ENCODE data around the gene CATSPER3. TPM values are rescaled to one million over a fixed set of nuclear protein-coding genes. Genes with fewer than 3 reads are reported as not detected.

CATSPER3 gene
- polyA plus RNA-seq, 3 donors: 0.15 to 0.60 (median 0.52) TPM

GRCh38 chr5:134992148-134992547 lies 24.4 kb downstream of the CATSPER3 start:
- H3K27me3 ChIP-seq (ENCODE audit: control insufficient read depth in 2 of 2, insufficient read depth in 2 of 2, low read length in 2 of 2): no peaks in the 10 kb centered on the region
- no peak overlapping the region for H3K27ac Mint-ChIP-seq
- H3K36me3 ChIP-seq (replicated peaks in 1 of 2; ENCODE audit: control insufficient read depth in 1 of 2, insufficient read depth in 2 of 2, low read length in 2 of 2): no peaks in the 10 kb centered on the region
- peaks cover 0 to 1% (median 1%) of the 10 kb centered on the region in 3 donors for H3K27me3 Mint-ChIP-seq (ENCODE audit: low read depth in 3 of 3)
- no peaks in the 10 kb centered on the region for H3K36me3 Mint-ChIP-seq
- no peak overlapping the region for H3K4me2 ChIP-seq (replicated peaks; ENCODE audit: extremely low read depth, low read length, poor library complexity, severe bottlenecking)
- intact Hi-C loops (cut with micrococcal nuclease): no loop called here
- peaks cover 7% of the 10 kb centered on the region for H3K4me1 Mint-ChIP-seq
- no peaks in the 10 kb centered on the region for H3K4me1 ChIP-seq (ENCODE audit: control insufficient read depth in 1 of 2, insufficient read depth in 2 of 2, low read length in 2 of 2)
- WGBS (ENCODE audit: insufficient coverage): no CpG with 5 or more reads among the region's 5 CpGs
- no peak overlapping the region for H3K27ac ChIP-seq (ENCODE audit: low read depth in 1 of 2, low read length in 2 of 2)
- no peaks in the 10 kb centered on the region for H3K9me3 ChIP-seq (replicated peaks in 1 of 2; ENCODE audit: control insufficient read depth in 1 of 2, insufficient read depth in 1 of 2, low read length in 2 of 2)
- no peaks in the 10 kb centered on the region for H3K79me2 ChIP-seq (ENCODE audit: insufficient read depth, low read length)
- H4K20me1 ChIP-seq (ENCODE audit: insufficient read depth, low read length): no peaks in the 10 kb centered on the region
- peaks cover 0 to 5% (median 2%) of the 10 kb centered on the region in 7 donors for H3K9me3 Mint-ChIP-seq
- no peak overlapping the region for H3K4me3 ChIP-seq (replicated peaks in 1 of 3; ENCODE audit: low read depth in 2 of 3, low read length in 3 of 3)
- H3K9ac ChIP-seq (ENCODE audit: insufficient read depth, low read length, poor library complexity, severe bottlenecking): no peak overlapping the region
- no peak for DNase-seq
- H3K4me3 Mint-ChIP-seq: no peak overlapping the region
- H2AFZ ChIP-seq (ENCODE audit: insufficient read depth, low read depth, low read length, poor library complexity, severe bottlenecking): no peak overlapping the region
- no peak for TF ChIP-seq CTCF (IDR thresholded peaks at IDR 0.05)

DNA sequence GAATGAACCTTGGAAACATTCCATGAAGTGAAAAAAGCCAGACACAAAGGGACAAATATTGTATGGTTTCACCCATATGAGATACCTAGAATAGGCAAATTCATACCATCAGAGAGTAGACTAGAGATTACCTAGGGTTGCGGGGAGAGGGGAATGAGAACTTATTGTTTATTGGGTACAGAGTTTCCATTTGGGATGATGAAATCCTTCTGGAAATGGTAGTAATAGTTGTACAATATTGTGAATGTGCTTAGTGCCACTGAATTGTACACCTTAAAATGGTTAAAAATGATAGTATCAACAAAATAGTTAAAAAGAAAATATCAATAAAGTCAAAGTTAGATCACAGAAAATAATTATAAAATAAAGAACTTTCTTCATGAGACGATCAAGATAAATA lies 25.5 kb downstream of the CATSPER3 start:
- no peak overlapping the region for H3K4me2 ChIP-seq (replicated peaks; ENCODE audit: extremely low read depth, low read length, poor library complexity, severe bottlenecking)
- intact Hi-C loops (cut with micrococcal nuclease): no loop called here

More for the DNA sequence above, 25.5 kb downstream of the CATSPER3 start:
- Mint-ChIP-seq H3K4me3 (no peak overlapping the region), H3K36me3 (no peaks in the 10 kb centered on the region), H3K4me1 (peaks cover 7% of the 10 kb centered on the region), H3K27ac (no peak overlapping the region), H3K9me3 (peaks cover 0 to 9% (median 3%) of the 10 kb centered on the region in 7 donors), H3K27me3 (ENCODE audit: low read depth in 3 of 3) (peaks cover 0 to 1% (median 0%) of the 10 kb centered on the region in 3 donors)
- Histone ChIP-seq H3K27me3 (ENCODE audit: control insufficient read depth in 2 of 2, insufficient read depth in 2 of 2, low read length in 2 of 2) (no peaks in the 10 kb centered on the region), H2AFZ (ENCODE audit: insufficient read depth, low read depth, low read length, poor library complexity, severe bottlenecking) (no peak overlapping the region), H3K36me3 (replicated peaks in 1 of 2; ENCODE audit: control insufficient read depth in 1 of 2, insufficient read depth in 2 of 2, low read length in 2 of 2) (no peaks in the 10 kb centered on the region), H3K27ac (ENCODE audit: low read depth in 1 of 2, low read length in 2 of 2) (no peak overlapping the region), H3K4me3 (replicated peaks in 1 of 3; ENCODE audit: low read depth in 2 of 3, low read length in 3 of 3) (no peak overlapping the region), H3K4me1 (ENCODE audit: control insufficient read depth in 1 of 2, insufficient read depth in 2 of 2, low read length in 2 of 2) (no peaks in the 10 kb centered on the region), H3K9me3 (replicated peaks in 1 of 2; ENCODE audit: control insufficient read depth in 1 of 2, insufficient read depth in 1 of 2, low read length in 2 of 2) (no peaks in the 10 kb centered on the region), H4K20me1 (ENCODE audit: insufficient read depth, low read length) (no peaks in the 10 kb centered on the region), H3K9ac (ENCODE audit: insufficient read depth, low read length, poor library complexity, severe bottlenecking) (no peak overlapping the region), H3K79me2 (ENCODE audit: insufficient read depth, low read length) (no peaks in the 10 kb centered on the region)
- no peak for DNase-seq
- no CpG with 5 or more reads among the region's 2 CpGs for WGBS (ENCODE audit: insufficient coverage)
- no peak for TF ChIP-seq CTCF (IDR thresholded peaks at IDR 0.05)

Measured in CD14-positive monocyte (primary cell).